PFSK-1 (cell line): ENCODE results near the gene SLC1A2.

Experiments used
- FOXP2 ChIP-seq: optimal IDR thresholded peaks from 2 replicates; pipeline ENCODE3; 2011; ENCODE audit warnings: borderline replicate concordance, control low read depth, inconsistent platforms; ENCODE audit not compliant: insufficient read depth; ENCODE audit errors: extremely low read length, extremely low read depth
- POLR2AphosphoS5 ChIP-seq: IDR thresholded peaks from 2 replicates; pipeline ENCODE4 v1.6.1; 2012; ENCODE audit warnings: low read depth, mild to moderate bottlenecking, control low read depth, low read length, moderate library complexity
- SIN3A ChIP-seq: IDR thresholded peaks from 2 replicates; pipeline ENCODE4 v1.6.1; 2012; ENCODE audit warnings: mild to moderate bottlenecking, low read length, moderate library complexity, borderline replicate concordance; ENCODE audit not compliant: insufficient read depth
- TAF1 ChIP-seq: IDR thresholded peaks from 2 replicates; pipeline ENCODE4 v1.6.1; 2012; ENCODE audit warnings: low read length, control low read depth, borderline replicate concordance; ENCODE audit not compliant: insufficient read depth
- TF ChIP-seq, protein P1 (sequence below), 2 experiments: IDR thresholded peaks; 2 replicates each; pipeline versions ENCODE4 v1.6.1 to v1.8.0; 2011 to 2012; ENCODE audit warnings: low read depth in 2 of 2, low read length in 2 of 2, control low read depth in 1 of 2, inconsistent platforms in 1 of 2, mild to moderate bottlenecking in 1 of 2, moderate library complexity in 1 of 2; ENCODE audit not compliant: insufficient read depth in 1 of 2

Gene SLC1A2

GRCh38 chr11:35344681-35345574 lies 74.4 kb downstream of the SLC1A2 start:
- no peak for TF ChIP-seq FOXP2
- TF ChIP-seq SIN3A = no peak
- TF ChIP-seq POLR2AphosphoS5 = no peak
- TF ChIP-seq, protein P1, sequence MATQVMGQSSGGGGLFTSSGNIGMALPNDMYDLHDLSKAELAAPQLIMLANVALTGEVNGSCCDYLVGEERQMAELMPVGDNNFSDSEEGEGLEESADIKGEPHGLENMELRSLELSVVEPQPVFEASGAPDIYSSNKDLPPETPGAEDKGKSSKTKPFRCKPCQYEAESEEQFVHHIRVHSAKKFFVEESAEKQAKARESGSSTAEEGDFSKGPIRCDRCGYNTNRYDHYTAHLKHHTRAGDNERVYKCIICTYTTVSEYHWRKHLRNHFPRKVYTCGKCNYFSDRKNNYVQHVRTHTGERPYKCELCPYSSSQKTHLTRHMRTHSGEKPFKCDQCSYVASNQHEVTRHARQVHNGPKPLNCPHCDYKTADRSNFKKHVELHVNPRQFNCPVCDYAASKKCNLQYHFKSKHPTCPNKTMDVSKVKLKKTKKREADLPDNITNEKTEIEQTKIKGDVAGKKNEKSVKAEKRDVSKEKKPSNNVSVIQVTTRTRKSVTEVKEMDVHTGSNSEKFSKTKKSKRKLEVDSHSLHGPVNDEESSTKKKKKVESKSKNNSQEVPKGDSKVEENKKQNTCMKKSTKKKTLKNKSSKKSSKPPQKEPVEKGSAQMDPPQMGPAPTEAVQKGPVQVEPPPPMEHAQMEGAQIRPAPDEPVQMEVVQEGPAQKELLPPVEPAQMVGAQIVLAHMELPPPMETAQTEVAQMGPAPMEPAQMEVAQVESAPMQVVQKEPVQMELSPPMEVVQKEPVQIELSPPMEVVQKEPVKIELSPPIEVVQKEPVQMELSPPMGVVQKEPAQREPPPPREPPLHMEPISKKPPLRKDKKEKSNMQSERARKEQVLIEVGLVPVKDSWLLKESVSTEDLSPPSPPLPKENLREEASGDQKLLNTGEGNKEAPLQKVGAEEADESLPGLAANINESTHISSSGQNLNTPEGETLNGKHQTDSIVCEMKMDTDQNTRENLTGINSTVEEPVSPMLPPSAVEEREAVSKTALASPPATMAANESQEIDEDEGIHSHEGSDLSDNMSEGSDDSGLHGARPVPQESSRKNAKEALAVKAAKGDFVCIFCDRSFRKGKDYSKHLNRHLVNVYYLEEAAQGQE (IDR thresholded peaks at IDR 0.05; ENCODE audit: insufficient read depth in 1 of 2, low read depth in 2 of 2, low read length in 2 of 2) = no peak
- TF ChIP-seq TAF1 = no peak

DNA sequence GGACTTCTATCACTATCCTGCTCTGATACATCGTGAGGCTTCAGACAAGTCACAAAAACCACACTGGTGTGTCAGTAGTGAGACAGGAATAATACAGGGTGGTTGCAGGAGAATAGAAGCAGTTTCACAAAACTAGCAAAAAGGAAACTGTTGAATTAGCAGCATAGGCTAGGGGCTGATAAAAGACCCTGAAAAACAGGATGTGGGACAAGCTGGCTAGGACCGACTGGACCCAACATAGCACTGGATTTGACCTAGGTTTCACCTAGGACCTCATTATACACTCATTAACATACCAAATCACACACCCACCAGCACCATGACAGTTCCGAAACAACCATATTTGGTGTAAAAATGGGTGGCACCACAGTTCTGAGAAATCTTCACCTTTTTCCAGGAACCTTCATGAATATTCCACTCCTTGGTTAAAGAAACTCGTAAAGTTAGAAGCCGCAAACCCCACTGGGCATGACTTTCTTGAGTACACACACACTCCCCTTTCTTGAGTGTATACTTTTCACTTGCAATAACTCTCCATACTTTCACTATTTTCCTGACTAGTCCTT lies 76.2 kb downstream of the SLC1A2 start:
- TF ChIP-seq FOXP2 (no peak), POLR2AphosphoS5 (no peak), TAF1 (no peak), SIN3A (no peak)
- TF ChIP-seq, protein P1 (IDR thresholded peaks at IDR 0.05; ENCODE audit: insufficient read depth in 1 of 2, low read depth in 2 of 2, low read length in 2 of 2) = no peak

DNA sequence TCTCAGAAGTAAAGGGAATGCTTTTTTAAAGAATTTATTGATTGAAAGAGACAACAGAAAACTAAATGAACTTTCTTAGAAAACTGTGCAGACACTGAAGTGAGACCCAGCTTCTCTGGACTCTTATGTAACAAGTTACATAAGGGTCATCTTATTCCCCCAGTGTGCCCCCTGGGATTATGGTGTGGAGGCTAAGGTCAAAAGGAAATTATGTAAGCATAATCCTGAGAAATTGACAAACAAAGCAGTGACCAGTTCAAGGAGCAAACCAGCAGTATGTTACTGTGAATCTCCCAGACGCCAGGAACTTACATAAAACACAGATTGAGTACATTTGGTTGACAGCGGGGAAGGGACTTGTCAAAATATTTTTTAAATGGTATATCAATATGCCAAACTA lies 78.6 kb downstream of the SLC1A2 start:
- TF ChIP-seq, protein P1 (IDR thresholded peaks at IDR 0.05; ENCODE audit: insufficient read depth in 1 of 2, low read depth in 2 of 2, low read length in 2 of 2) = no peak
- no peak for TF ChIP-seq POLR2AphosphoS5
- TF ChIP-seq FOXP2 = no peak
- no peak for TF ChIP-seq SIN3A
- no peak for TF ChIP-seq TAF1

GRCh38 chr11:35340071-35340470 lies 79.3 kb downstream of the SLC1A2 start:
- TF ChIP-seq, protein P1 (IDR thresholded peaks at IDR 0.05; ENCODE audit: insufficient read depth in 1 of 2, low read depth in 2 of 2, low read length in 2 of 2) = no peak
- TF ChIP-seq TAF1 = no peak
- no peak for TF ChIP-seq SIN3A
- TF ChIP-seq POLR2AphosphoS5 = no peak
- TF ChIP-seq FOXP2 = no peak
